ENCODE results near the gene ZNF581. TPM values are rescaled to one million over a fixed set of nuclear protein-coding genes. Genes with fewer than 3 reads are reported as not detected.
A peak's percentile ranks its signal among the peaks of the same experiment; 100 is the strongest.

The ZNF581 gene
- total RNA-seq, 4 donors from 2014 or later, result 8.4 to 17.5 (median 11.4) TPM

GRCh38 chr19:55642153-55643002 lies 1.1 kb upstream of the ZNF581 start:
- H3K36me3 ChIP-seq, result peaks cover 0 to 19% of the 10 kb centered on the region in 2 donors
- H3K4me1 ChIP-seq, result peaks cover 3 to 94% (median 54%) of the 10 kb centered on the region in 3 donors
- TF ChIP-seq CTCF (IDR thresholded peaks at IDR 0.05) (no peak), POLR2A (IDR thresholded peaks at IDR 0.05) (peak in 1 of 2 donors; percentile 6), POLR2AphosphoS5 (IDR thresholded peaks at IDR 0.05) (peak; percentile 5)
- peak overlapping the region; percentile 89 to 95 for H3K4me3 ChIP-seq
- peak overlapping the region; percentile 16 to 96 (median 93) for H3K27ac ChIP-seq
- ATAC-seq, result peak; percentile 1
- no peaks in the 10 kb centered on the region for H3K27me3 ChIP-seq
- WGBS, 2 donors (ENCODE audit: low coverage in 1 of 2), result 0 to 1% methylated on average over 14 to 15 of the region's 65 CpGs
- no peaks in the 10 kb centered on the region for H3K9me3 ChIP-seq

GRCh38 chr19:55643887-55644176 lies 383 bp downstream of the ZNF581 start:
- H3K4me3 ChIP-seq, result peak overlapping the region; percentile 89 to 95
- no peak for TF ChIP-seq POLR2A (IDR thresholded peaks at IDR 0.05)
- TF ChIP-seq CTCF (IDR thresholded peaks at IDR 0.05), result no peak
- TF ChIP-seq POLR2AphosphoS5 (IDR thresholded peaks at IDR 0.05), result no peak
- TF ChIP-seq EP300 (IDR thresholded peaks at IDR 0.05), result no peak
- 0% methylated on average over 11 of the region's 15 CpGs; no CpG with 5 or more reads in 1 of the 2 donors for WGBS, 2 donors (ENCODE audit: low coverage in 1 of 2)
- peaks cover 3 to 94% (median 53%) of the 10 kb centered on the region in 3 donors for H3K4me1 ChIP-seq
- ATAC-seq, result no peak
- H3K27ac ChIP-seq, result peak overlapping the region; percentile 70 to 96 (median 93)
- peaks cover 0 to 19% of the 10 kb centered on the region in 2 donors for H3K36me3 ChIP-seq
- H3K9me3 ChIP-seq, result no peaks in the 10 kb centered on the region
- H3K27me3 ChIP-seq, result no peaks in the 10 kb centered on the region

DNA sequence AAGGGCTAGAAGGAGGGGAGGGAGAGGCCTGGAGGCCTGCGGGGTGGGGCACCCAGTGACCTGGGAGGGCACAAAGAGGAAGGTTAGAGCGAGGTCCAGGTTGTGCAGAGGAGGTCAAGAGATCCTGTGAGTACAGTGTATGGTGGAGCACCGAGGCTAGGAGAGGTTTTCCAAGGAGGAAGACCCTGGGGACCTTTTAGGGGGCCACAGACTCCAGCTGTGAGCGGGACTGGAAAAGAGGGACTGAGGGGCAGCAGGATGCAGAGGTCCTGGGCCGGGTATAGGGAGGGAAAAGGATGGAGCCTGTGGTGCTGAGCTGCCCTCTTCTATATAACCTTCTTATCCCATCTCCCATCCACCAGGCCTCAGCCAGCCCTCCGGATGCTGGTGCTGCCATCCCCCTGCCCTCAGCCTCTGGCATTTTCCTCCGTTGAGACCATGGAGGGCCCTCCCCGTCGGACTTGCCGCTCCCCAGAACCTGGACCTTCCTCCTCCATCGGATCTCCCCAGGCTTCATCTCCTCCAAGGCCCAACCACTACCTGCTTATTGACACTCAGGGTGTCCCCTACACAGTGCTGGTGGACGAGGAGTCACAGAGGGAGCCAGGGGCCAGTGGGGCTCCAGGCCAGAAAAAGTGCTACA lies 863 bp downstream of the ZNF581 start:
- H3K27ac ChIP-seq, result peak overlapping the region in 3 of 4 donors; percentile 90 to 96 (median 96)
- peaks cover 3 to 94% (median 53%) of the 10 kb centered on the region in 3 donors for H3K4me1 ChIP-seq
- peak overlapping the region; percentile 89 to 95 for H3K4me3 ChIP-seq
- no peak for ATAC-seq
- WGBS, 2 donors (ENCODE audit: low coverage in 1 of 2), result 0 to 21% methylated on average over 3 to 5 of the region's 12 CpGs
- H3K9me3 ChIP-seq, result no peaks in the 10 kb centered on the region
- H3K27me3 ChIP-seq, result no peaks in the 10 kb centered on the region
- H3K36me3 ChIP-seq, result peaks cover 0 to 19% of the 10 kb centered on the region in 2 donors
- TF ChIP-seq POLR2A (IDR thresholded peaks at IDR 0.05), result no peak
- TF ChIP-seq POLR2AphosphoS5 (IDR thresholded peaks at IDR 0.05), result no peak
- no peak for TF ChIP-seq CTCF (IDR thresholded peaks at IDR 0.05)
- TF ChIP-seq EP300 (IDR thresholded peaks at IDR 0.05), result no peak

DNA sequence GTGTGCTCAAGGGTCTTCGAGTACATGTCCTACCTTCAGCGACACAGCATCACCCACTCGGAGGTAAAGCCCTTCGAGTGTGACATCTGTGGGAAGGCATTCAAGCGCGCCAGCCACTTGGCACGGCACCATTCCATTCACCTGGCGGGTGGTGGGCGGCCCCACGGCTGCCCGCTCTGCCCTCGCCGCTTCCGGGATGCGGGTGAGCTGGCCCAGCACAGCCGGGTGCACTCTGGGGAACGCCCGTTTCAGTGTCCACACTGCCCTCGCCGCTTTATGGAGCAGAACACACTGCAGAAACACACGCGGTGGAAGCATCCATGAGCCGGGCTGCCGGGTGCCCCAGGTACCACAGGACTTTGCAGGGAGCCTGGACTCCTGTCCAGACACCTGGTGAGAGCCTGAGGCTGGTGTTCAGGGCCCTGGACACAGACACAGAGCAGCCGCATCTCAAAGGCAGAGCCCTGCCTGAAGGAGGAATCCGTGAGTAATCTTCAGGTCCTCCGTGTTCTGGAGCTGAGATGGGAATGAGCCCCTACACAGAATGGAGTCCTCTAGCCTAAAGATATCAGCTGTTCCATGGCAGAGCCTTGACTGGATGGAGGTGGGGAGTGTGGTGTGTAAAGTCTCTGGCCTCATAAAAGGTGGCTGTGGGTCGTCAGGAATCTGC lies 1.5 kb downstream of the ZNF581 start:
- 60% methylated on average over 2 of the region's 28 CpGs; no CpG with 5 or more reads in 1 of the 2 donors for WGBS, 2 donors (ENCODE audit: low coverage in 1 of 2)
- peak overlapping the region in 1 of 2 donors; percentile 95 for H3K4me3 ChIP-seq

More for the DNA sequence above, 1.5 kb downstream of the ZNF581 start:
- peaks cover 3 to 94% (median 49%) of the 10 kb centered on the region in 3 donors for H3K4me1 ChIP-seq
- peaks cover 0 to 19% of the 10 kb centered on the region in 2 donors for H3K36me3 ChIP-seq
- TF ChIP-seq EP300 (IDR thresholded peaks at IDR 0.05) (no peak), CTCF (IDR thresholded peaks at IDR 0.05) (no peak)
- no peaks in the 10 kb centered on the region for H3K27me3 ChIP-seq
- ATAC-seq, result no peak
- H3K27ac ChIP-seq, result no peak overlapping the region
- H3K9me3 ChIP-seq, result no peaks in the 10 kb centered on the region

All from gastroesophageal sphincter (tissue), 4 donors.